Measurements from ENCODE around the gene OR52K2.

DNA sequence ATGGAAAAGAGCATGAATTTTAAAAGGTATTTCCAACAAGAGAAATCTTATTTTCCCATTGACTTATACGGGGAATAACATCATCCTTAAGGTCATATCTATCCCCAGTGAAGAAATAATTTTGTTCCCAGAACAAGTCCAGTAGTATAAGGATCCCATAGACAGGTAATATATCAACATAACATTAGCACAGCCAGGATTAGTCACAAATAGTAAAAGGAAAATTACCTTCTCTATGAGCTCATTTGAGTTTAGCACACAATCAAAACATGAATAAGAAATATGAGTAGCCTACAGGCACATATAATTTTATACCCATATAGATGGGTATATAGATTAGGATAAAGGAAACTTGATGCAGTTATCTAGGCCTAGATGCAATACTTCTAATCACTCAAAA lies 30.5 kb downstream of the OR52K2 start:
- TF ChIP-seq, protein P1, sequence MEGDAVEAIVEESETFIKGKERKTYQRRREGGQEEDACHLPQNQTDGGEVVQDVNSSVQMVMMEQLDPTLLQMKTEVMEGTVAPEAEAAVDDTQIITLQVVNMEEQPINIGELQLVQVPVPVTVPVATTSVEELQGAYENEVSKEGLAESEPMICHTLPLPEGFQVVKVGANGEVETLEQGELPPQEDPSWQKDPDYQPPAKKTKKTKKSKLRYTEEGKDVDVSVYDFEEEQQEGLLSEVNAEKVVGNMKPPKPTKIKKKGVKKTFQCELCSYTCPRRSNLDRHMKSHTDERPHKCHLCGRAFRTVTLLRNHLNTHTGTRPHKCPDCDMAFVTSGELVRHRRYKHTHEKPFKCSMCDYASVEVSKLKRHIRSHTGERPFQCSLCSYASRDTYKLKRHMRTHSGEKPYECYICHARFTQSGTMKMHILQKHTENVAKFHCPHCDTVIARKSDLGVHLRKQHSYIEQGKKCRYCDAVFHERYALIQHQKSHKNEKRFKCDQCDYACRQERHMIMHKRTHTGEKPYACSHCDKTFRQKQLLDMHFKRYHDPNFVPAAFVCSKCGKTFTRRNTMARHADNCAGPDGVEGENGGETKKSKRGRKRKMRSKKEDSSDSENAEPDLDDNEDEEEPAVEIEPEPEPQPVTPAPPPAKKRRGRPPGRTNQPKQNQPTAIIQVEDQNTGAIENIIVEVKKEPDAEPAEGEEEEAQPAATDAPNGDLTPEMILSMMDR (IDR thresholded peaks at IDR 0.05; ENCODE audit: insufficient read depth, low read length, poor library complexity, severe bottlenecking) = no peak
- no peak for TF ChIP-seq EZH2phosphoT487 (conservative IDR thresholded peaks at IDR 0.05; ENCODE audit: low read length)
